HG03575 (cell line): Measurements from ENCODE around the gene SYT2.

Experiments
- ATAC-seq: cut with Tn5 transposase; IDR thresholded peaks from one replicate; pipeline ENCODE4 v1.9.1; 2021; ENCODE audit not compliant: unreplicated experiment, insufficient number of reproducible peaks, low FRiP score; ENCODE audit errors: extremely low read depth

The SYT2 gene

DNA sequence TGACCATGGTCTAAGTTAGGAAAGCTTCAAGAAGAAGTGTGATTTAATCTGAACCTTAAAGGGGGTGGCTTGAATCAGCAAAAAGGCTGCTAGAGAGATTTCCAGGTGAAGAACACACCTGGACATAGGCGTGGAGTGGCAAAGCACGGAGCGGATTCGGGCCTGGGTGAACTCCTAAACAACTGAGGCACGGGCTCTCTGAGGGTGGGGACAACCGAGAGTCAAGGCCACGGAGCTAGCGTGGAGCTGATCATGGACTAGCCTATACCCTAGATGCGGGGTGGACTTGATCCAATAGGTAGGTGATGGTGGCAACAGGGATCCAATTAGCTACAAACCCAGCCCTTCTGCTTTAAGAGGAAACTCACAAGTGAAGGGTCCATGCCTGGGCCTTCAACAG is 27.8 kb downstream of the SYT2 start:
- ATAC-seq = no peak

DNA sequence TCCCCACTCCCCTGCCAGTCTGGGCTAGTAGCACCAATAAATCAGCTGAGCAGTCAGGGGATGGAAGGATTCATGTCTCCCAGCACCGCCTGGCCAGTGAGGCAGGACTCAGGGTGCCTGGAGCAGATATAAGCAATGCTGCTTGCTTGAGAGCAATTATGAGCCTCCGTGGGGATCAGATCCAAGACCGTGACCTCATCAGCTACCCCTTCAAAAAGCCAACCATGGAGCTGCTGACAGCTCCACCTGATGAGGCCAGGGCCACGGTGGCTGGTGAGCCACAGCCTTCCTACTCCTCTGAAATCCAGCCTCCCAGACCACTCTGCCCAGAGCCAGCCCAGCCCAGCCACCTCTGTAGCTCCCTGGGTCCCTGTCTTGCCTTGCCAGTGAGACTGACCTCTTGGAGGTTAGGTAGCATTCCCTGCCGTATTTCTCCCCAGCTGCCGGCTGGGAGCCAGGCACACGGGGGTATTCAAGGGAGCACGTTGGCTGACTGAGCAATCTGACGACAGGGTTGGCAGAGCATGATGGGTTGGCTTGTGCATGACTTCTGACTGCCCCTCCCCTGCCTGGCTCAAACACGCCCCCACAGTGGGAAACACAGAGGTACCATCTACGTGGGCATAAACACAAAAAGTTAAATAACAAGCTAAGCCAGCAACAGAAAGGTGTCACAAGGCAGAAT is 28.4 kb downstream of the SYT2 start:
- ATAC-seq = no peak

DNA sequence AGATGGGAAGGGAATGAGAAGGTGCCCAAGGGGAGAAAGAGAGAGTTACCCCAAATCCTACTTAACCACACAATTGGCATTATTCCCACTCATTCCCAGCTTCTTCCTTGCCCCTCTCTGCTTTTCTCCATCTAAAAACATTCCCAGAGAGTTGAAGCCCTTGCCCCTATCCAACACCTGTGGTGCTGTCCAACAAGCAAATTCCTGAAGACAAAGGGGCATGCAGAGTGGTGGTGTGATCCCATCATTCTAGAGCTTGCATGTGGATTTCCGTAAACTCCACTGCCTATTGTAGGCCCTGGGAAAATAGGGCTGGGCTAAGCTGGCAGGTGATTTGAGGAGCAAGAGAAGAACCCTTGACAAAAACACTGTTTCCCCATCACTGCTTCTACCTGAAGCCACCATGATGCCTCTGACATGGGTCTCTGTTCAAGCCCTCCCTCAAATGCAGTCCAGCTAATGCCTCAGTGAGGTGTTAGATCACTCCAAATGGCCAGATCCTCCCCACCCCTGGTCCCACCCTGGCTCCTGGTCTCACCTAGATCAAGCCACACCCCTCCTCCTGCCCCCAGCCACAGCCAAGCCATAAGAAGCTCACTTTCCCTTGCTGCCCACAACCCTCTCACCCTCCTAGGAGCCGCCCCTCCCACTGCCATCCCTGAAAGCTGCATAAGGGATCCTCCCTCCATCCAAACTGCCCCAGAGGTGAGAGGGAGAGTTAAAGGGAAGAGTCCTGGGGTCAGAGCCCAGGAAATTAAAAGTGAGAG is 29.5 kb downstream of the SYT2 start:
- no peak for ATAC-seq

DNA sequence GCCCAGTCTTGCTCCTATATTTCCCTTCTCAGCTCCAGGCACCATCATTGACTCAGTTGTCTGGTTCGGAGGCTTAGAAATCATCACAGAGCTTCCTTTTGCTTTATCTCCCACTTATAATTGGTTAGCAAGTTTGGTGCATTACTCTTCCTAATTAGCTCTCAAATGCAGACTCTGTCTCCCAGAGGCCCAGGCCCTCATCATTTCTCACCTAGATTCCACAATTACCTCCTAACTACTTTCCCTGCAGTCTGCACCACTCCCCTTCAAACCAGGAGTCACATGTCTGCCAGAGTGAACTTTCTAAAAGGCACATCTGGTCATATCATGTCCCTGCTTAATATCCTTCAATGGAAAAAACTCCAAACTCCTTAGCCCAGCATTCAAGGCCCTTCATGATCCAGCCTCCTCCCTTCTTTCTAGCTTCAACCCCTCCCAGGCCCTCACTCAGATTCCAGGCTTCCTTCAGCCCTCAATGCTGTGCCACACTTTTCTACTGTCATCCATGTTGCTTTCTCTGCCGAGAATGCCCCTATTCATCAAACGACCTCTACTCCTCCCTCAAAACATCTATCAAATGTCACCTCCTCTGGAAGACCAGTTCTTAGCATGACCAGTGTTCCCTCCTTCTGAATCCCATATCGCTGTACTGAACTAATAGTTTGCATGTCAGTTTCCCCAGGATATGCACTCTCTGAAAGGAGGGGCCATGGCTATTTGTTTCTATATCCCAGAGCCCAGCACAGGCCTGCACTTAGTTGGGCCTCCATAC is 30.7 kb downstream of the SYT2 start:
- no peak for ATAC-seq

DNA sequence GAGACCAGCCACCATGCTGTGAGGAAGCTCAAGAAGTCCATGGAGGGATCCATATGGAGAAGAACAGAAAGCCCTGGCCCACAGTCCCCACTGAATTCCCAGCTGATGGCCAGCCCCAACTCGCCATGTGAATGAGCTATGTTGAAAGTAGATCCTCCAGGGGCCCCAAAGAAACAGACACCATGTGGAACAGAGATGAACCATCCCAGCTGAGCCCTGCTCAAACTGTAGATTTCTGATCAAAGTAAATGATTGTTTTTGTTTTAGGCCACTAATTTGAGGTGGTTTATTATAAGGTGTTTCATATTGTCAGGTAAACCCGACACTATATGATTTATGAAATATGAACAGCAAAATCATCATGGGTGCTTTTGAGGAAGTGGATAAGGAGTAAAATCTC is 32.8 kb downstream of the SYT2 start:
- ATAC-seq = no peak

DNA sequence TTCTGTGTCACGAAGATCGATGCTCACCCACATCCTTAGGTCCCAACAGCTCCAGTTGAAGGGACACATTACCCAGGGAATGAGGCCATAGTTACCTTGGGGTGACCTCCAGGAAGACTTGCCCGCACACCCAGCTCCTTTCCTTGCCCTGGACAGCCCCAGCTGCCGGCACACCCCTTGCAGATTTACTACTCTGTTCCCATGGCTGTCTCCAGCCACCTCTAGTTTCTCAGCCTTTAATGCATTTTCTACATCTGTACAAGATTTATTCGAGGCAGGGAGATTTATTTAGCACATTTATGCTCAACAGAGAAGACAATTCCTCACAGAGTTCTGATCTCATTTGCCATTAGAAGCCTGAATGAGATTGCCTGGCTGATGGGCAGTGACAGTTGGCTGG is 36.7 kb downstream of the SYT2 start:
- ATAC-seq = no peak

DNA sequence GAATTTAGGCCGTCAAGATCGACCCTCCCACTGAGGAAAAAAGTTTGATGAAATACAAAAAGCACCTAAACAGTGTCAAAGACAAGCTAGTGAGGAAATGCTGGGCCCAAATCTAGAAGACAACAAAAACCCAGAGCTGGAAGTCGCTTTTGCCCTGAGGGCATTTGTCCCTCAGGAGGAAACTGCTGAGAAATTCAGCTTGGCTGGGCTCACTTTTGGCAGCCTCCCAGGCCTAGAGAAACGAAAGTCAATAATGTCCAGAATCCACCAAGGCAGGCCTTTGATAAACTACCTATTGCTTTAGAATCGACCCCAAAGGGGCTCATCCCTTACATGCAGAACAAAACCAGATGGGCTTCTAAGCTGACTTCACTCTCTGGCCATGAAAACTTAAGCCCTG is 38.9 kb downstream of the SYT2 start:
- no peak for ATAC-seq

DNA sequence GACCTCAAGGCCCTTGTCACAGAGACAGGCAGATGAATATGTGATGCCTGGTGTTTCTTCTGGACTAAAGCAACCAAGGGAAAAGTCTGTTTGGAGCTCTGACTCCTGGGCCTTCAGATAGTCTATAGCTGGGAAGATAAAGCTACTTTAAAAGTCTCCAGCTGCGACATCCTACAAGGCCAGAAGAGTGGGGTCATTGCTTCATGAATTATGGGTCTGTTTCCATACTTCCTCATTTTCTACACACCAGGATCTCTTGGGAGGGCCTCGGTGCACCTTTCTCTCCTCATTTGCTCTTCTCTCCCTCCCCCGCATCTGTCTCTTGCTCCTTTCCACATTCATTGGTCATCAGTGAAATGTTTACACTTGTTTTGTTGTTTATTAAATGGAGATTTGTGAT is 44.8 kb downstream of the SYT2 start:
- no peak for ATAC-seq

DNA sequence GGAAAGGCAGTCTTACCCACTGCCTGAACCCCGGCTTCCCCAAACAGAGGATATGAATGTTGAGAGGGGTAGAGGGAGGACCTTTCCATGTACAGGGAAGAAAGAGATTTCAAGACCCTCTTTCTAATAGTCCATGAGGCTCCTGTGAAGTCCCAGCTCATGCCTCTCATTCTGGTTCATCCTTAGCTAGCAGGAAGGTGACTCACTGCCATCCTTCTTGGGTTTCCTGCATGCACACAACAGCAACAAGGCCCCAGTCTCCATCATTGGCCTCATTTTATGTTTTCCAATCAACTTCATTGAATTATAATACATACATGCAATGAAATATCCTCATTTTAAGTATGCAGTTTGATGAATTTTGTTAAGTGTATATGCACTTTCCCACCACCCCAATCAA is 46.2 kb downstream of the SYT2 start:
- ATAC-seq = no peak

DNA sequence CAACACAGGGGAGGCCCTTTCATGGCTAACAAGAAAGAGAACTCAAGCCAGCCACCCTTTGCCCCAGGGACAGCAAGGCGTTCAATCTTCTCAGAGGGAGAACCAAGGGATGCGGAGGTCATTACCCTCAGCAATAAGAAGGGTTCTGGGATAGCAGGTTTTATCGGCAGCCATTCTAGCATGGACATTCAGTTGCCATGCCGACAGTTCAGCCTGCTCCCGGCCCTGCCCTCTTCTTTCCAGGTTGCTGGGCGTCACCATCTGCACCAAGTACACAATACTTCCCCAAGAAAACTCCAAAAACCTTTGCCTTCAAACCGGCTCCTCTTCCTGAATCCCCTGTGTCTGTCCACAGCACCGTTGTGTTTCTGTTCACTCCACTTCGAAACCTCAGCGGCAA is 47.1 kb downstream of the SYT2 start:
- ATAC-seq = no peak

DNA sequence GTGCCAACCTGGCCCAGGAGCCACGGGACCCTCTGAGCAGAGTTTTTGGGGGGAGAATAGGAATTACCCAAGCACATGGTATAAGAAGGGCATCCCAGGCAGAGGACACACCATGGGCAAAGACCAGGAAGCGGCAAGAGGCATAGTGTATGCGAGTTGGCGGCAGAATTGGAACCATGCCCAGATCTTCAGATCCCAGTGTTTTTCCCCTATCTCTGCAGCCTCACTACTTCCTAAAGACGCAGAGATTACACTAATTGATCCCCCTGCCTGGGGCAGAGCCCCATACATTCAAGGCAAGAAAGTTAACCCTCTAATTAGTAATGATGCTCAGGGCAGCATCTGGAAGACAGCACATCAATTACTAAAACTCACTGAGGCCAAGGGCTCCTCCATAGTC is 48.2 kb downstream of the SYT2 start:
- no peak for ATAC-seq

DNA sequence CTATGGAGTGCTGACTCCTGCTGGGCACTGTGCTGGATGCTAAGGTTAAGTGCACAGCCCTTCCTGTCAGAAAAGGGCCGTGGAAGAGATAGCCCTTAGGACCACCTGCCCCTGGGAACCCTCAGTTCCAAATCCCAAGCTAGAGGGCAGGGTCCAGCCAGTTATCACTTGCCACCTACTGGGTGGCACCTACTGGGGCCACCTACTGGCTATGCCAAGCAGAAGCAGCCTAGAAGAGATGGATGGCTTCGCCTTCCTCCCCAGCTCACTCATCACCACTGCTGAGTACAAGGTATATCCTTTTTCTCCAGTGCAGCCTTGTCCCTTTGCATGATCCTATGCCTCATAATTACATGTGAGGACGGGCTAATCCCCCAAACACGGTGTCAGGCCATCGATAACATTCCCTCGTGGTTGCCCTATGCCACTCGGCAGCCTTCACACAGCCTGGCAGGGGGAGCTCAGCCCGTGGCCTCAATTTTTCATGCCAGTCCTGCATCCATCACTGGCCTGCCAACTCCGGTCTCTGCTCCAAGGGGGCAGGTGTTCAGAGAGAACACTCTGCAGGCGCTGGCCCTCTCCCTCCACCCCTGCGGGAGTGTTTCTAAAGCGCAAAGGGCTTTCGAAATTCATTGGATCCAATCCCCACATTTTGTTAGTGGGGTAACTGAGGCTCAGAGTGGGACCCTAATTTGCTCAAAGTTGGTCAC is 49.0 kb downstream of the SYT2 start:
- no peak for ATAC-seq

DNA sequence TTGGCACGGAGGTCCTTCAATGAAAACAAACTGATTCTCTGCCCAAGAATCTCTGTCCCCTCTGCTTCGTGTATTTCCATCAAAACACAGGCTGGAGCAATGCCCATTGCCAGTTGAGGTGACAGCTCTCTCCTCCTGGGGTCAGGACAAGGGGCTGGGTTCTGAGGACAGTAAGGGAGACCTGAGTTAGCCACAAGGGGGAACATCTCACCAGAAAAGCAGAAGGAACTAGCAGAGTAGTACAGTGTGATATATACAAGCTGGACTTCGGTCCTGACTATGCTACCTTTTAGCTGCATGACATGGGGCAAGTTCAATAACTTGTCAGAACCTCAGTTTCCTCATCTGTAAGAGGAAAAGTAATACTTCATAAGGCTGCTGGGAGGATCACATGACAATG is 50.3 kb downstream of the SYT2 start:
- ATAC-seq = no peak

DNA sequence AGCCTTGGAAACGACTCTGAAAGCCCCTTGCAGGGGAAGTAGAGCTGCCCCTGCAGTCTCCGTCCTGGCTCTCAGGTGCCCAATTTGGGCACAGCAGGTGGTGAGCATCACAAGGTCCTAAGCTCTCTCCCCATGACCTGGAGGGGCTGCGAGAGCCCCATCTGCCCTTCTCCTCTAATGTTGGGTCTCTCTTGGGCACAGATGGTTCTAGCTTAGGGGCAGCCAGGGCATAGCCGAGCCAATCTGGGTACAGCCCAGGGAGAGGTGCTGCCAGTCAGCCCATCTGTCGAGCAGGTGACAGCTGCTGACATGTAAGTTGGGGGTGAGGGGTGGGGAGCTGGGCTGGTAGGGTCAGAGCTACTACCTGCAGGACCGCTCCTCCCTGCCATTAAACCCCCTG is 50.7 kb downstream of the SYT2 start:
- ATAC-seq = no peak

DNA sequence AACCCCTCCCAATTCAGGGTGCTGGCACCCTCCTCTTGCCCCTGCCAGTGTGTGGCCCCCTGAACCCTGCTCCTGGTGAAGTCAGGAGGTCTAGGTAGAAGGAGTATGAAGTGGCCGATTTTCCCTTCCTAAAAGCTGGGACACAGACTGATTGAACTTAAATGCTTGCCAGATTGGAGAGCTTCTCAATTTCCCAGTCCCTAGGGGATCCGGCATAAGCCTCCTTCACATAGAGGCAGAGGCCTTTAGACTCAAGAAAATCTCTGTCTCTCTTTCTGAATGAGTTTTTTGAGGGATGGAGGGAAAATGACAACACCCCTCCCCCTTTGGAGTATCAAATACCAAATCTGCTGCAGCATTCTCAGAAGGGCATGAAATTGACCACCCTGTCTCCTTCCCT is 51.5 kb downstream of the SYT2 start:
- ATAC-seq = no peak

DNA sequence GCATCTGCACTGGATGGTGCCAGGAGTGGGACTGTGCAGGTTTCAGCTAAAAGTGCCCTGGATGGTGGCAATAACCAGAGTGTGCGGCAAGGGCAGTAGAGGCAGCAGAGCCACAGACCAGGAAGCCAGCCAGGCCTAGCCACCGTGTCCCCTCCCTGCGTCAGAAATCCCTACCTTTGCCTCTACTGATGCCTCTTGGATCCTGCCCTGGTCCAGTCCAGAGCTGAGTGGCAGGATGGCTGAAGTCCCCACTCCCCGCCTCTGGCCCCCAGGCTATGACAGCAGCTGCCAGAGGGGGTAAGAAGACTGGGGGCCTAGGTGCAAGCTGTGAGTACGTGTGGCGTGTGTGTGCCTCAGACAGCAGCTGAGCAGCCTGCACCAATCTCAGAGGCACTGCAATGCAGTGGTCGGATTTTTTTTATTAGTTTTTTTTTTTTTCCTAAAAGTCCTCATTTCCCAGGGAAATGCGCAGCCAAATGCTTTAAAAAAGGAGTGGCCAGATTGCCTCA is 51.9 kb downstream of the SYT2 start:
- ATAC-seq = no peak

DNA sequence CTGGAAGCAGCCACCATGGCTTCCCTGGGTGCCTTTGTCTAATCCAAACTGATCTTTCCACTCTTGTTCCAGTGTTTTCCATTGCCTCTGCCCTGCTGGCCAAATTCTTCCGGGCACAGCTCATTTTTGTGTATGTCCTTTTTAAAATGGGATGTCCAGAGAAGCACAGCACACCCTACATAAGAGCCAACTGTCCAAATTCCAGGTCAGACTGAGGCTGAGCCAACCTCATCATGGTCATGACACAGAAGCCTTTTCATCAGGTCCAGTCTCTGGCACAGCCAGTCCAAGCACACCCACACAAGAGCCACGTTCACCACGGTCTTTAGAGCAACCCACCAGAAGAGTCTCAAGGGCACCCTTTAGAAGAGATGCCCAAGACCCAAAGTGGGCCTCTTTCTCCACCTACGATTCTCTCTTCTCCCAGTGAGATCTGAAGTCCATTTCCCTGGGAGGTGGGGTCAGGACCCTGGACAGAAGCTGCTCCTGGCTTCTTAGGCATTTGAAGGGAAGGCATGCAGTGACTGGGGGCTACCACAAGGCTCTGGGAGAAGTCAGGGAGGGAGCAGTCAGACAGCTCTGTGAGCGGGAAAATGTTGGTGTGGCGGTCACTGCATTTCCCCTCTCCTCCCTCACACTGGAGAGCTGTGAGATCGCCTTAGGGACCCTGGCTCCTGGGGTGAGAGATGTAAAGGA is 53.2 kb downstream of the SYT2 start:
- no peak for ATAC-seq

DNA sequence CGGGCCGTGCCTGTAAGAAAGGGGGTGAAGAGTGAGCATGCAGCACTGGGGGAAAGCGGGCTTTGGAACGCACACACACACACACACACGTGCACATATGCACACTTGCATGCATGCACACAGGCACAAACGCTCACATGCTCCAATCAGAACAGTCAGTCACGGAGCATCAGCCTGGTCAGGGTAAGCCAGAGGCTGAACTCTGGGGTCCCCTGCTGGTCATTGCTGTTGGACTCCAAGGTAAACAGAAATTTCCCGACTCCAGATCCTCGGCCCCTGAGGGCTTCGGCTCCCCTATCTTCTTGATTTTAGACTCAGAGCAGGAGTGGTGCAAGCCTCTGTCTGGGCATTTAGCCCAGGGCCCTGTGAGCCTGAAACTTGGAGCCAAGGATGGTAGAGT is 54.2 kb downstream of the SYT2 start:
- no peak for ATAC-seq

DNA sequence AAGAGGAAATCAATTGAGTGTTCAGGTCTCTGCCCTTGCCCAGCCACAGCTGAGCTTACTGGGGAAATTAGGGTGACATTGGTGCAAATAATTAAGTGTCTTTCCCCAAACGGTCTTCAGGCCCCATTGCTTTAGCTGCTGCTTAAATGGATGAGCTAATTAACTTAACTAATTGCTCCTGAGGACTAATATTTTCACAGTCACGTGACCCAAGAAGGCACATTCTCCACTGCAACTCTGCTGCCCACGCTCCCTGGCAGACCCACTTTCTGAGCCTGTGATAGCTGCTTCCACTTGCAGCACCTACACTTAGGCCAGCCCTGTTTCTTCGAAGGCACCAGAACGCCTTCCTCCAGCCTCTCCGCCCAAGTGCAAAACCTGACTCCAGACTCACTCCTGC is 56.2 kb downstream of the SYT2 start:
- no peak for ATAC-seq
